GM12864 (cell line): ENCODE measurements around the gene POMP.

Source experiments
- DNase-seq: peaks from one replicate; pipeline ENCODE4 v3.0.0-alpha.2; 2011; ENCODE audit warnings: low read depth
- H3K4me3 ChIP-seq: 2 replicates; pipeline ENCODE4 v1.5.1; 2011; ENCODE audit warnings: mild to moderate bottlenecking, low read depth, low read length, control low read depth
- TF ChIP-seq, protein P1 (sequence below): IDR thresholded peaks from 2 replicates; pipeline ENCODE4 v1.5.1; 2011; ENCODE audit warnings: low read depth, mild to moderate bottlenecking, moderate library complexity, low read length, control low read depth, inconsistent platforms; ENCODE audit errors: missing control alignments

POMP gene

DNA sequence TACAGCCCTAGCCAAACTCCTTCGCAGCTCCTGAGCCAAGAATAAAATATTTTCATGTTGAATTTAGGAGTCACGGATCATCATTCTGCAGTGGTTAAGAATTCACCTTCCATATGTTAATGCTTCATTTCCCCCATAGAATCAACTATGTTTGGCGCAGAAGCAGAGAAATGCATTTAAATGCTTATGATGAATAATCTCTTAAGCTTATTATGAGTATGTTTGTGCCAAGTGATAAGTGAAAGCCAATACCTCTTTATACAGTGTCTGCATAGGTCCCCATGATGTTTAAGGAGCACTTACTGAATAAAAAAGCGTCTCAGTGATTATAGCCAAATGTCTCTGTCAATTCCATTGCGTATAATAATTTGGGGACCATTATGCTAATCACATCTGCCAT is 32.7 kb upstream of the POMP start:
- TF ChIP-seq, protein P1, sequence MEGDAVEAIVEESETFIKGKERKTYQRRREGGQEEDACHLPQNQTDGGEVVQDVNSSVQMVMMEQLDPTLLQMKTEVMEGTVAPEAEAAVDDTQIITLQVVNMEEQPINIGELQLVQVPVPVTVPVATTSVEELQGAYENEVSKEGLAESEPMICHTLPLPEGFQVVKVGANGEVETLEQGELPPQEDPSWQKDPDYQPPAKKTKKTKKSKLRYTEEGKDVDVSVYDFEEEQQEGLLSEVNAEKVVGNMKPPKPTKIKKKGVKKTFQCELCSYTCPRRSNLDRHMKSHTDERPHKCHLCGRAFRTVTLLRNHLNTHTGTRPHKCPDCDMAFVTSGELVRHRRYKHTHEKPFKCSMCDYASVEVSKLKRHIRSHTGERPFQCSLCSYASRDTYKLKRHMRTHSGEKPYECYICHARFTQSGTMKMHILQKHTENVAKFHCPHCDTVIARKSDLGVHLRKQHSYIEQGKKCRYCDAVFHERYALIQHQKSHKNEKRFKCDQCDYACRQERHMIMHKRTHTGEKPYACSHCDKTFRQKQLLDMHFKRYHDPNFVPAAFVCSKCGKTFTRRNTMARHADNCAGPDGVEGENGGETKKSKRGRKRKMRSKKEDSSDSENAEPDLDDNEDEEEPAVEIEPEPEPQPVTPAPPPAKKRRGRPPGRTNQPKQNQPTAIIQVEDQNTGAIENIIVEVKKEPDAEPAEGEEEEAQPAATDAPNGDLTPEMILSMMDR: no peak
- no peak overlapping the region for H3K4me3 ChIP-seq
- DNase-seq: no peak

DNA sequence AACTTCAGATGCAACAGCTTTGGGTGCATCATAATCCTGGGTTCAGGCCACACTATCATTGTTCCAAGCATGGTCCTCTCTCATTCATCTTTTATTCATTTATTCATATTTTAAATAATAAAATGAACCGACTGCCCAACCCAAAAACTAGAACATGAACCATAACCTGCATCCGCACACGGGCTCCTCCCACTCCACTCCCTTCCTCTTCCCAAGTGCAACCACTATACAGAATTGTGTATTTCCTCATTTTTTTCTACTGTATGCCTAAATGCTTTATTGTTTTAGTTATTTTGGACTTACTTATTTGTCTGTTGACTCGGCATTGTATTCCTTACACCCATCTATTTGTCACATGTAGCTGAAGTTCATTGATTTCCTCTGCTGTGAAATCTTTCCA is 30.7 kb upstream of the POMP start:
- TF ChIP-seq, protein P1: no peak
- H3K4me3 ChIP-seq: no peak overlapping the region
- no peak for DNase-seq

DNA sequence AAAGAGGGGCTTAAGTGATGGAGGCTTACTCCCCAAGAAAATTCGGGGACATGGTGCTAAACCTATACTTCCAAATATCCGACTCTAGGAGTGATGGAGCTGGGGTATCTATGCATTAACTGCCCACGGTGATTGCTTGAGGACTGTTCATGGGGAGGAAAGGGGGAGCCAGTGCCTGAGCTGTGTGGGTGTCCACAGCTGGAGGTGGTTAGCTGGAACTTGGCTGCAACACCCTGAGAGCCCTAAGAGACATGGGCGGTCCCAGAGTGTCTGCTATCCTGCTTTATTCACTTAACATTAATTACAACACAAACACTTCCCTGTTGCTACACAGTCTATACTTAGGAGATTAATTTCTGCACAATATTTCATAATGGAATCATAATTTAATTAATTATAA is 28.1 kb upstream of the POMP start:
- TF ChIP-seq, protein P1: no peak
- no peak overlapping the region for H3K4me3 ChIP-seq
- no peak for DNase-seq

DNA sequence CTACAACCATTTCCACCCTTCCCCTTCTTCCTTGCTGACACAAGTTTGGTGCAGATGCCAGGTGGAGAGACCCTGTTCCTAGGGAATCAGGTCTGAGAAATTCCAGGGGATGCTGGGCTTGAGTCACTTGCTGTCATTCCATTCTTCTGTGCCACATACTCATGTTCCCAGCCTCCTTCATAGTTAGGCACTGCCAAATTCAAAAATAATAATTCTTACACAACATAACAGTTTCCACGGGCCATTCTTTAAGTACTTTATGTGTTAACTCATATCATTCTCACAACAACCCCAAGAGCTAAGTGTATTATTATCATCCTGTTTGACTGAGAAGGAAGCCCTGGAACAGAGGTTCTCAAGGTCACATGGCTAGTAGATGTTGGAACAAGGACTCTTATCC is 27.1 kb upstream of the POMP start:
- TF ChIP-seq, protein P1: no peak
- no peak for DNase-seq
- no peak overlapping the region for H3K4me3 ChIP-seq

DNA sequence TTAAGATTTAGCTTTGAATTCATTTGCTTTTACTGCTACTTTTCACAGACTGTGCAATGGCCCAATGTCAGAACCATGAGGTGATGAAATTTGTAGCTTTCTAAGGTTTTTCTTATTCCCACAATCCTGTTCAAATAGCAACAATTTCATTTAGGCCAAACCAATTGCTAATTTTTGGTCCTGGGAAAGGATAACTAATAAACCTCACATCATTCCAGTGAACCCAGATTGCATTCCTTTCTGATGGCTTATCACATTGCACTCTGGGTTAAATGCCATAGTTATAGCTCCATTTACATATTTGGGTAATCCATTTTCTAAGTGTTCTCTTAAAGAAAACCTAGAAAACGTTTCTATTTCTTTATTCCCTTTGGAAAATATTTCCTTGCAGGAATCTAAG is 22.9 kb upstream of the POMP start:
- no peak for DNase-seq
- H3K4me3 ChIP-seq: no peak overlapping the region
- TF ChIP-seq, protein P1: no peak

DNA sequence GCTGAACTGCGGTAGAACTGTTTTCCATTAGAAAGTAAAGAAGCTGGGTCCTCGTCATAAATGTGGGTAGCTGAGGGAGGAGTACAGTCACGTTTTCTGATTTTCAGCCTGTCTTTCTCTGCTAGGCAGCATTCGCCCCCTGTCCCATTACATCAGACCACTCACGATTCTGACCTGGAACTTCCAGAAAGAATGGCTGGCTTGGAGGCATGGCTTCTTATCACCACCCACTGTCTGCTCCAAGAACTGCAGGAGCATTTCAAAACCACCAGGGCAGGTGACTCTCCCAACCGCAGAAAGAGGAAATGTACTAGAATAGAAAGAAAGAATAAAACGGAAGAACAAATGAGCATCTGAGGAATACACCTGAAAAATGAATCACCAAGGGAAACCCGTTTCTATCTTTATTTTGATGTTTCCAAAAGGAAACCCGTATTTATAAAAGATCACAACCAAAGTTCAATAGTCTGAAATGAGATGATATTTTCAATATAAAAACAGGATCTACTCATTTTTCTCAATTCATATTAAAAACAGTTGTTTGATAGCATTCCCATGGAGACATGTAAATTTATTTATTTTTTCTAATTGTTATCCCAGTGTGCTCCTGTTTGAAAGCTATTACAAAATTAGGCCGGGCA is 22.1 kb upstream of the POMP start:
- no peak overlapping the region for H3K4me3 ChIP-seq
- DNase-seq: no peak
- TF ChIP-seq, protein P1: peak; percentile 78

DNA sequence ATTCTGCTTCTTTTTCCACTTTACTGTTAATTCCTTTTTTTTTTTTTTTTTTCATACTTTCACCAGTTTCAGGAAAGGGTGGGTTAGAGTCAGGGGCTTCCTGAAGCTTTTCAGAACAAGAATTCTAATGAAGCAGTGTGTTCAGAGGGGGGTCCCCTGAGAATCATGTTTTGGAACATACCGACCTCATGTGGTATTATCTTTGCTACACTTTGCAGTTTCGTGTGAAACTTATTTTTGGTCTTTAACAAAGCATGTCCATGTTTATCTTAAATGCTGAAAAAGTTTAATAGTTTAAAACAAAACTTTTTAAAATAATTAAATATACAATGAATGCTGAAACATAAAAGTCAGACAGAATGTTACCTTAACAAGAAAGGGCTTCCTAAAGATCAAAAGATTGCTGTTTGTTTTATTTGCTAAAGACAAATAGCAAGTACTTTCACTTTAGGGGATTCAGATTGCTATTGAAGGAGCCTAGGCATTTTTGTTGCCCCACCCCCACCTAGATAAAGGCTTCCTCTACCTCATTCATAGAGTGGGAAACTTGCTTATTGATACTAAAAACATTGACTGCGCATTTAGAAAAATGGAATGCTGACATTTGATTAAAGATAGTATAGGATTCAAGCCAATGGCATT is 21.1 kb upstream of the POMP start:
- TF ChIP-seq, protein P1: no peak
- DNase-seq: no peak
- no peak overlapping the region for H3K4me3 ChIP-seq
